Hepatocyte (in vitro differentiated cells): ENCODE data around the gene PROSER1. TPM values are rescaled to one million over a fixed set of nuclear protein-coding genes. Genes with fewer than 3 reads are reported as not detected.

ENCODE experiments used
- DNase-seq: peaks from one replicate; pipeline ENCODE4 v3.0.0-alpha.2; 2016; ENCODE audit warnings: low spot score
- H2AFZ ChIP-seq: fragments of 200-600 bp; sonication (generic); 2 replicates; pipeline ENCODE4 v1.6.0; 2016; ENCODE audit warnings: antibody characterized with exemption, mild to moderate bottlenecking
- H3K27ac ChIP-seq: fragments of 200-600 bp; sonication (generic); 2 replicates; pipeline ENCODE4 v1.5.1; 2016; ENCODE audit warnings: mild to moderate bottlenecking
- H3K27me3 ChIP-seq: fragments of 200-600 bp; sonication (generic); 2 replicates; pipeline ENCODE4 v1.6.1; 2016
- H3K36me3 ChIP-seq: fragments of 200-600 bp; sonication (generic); replicated peaks from 2 replicates; pipeline ENCODE4 v1.5.1; 2016; ENCODE audit warnings: low read depth; ENCODE audit not compliant: insufficient read depth
- H3K4me1 ChIP-seq: fragments of 200-600 bp; sonication (generic); 2 replicates; pipeline ENCODE4 v1.5.1; 2016; ENCODE audit warnings: mild to moderate bottlenecking, moderate library complexity; ENCODE audit not compliant: insufficient read depth
- H3K4me2 ChIP-seq: fragments of 200-600 bp; sonication (generic); 2 replicates; pipeline ENCODE4 v1.6.0; 2016
- H3K4me3 ChIP-seq: fragments of 200-600 bp; sonication (generic); 2 replicates; pipeline ENCODE4 v1.5.1; 2016; ENCODE audit warnings: mild to moderate bottlenecking
- H3K79me2 ChIP-seq: fragments of 200-600 bp; sonication (generic); 2 replicates; pipeline ENCODE4 v1.6.0; 2017; ENCODE audit warnings: mild to moderate bottlenecking
- H3K9me2 ChIP-seq: fragments of 200-600 bp; sonication (generic); replicated peaks from 2 replicates; pipeline ENCODE4 v1.6.0; 2017; ENCODE audit warnings: mild to moderate bottlenecking; ENCODE audit not compliant: insufficient read depth
- H3K9me3 ChIP-seq: fragments of 200-600 bp; sonication (generic); 2 replicates; pipeline ENCODE4 v1.5.1; 2016; ENCODE audit warnings: low read depth, mild to moderate bottlenecking
- H4K20me1 ChIP-seq: fragments of 200-600 bp; sonication (generic); 2 replicates; pipeline ENCODE4 v1.6.0; 2016; ENCODE audit warnings: mild to moderate bottlenecking; ENCODE audit not compliant: insufficient read depth, poor library complexity, severe bottlenecking
- EZH2 ChIP-seq: fragments of 200-600 bp; sonication (generic); IDR thresholded peaks from 2 replicates; pipeline ENCODE4 v1.6.1; 2016; ENCODE audit warnings: antibody characterized with exemption, mild to moderate bottlenecking, borderline replicate concordance
- EZH2phosphoT487 ChIP-seq: fragments of 200-600 bp; sonication (generic); IDR thresholded peaks from one replicate; pipeline ENCODE4 v1.6.1; 2018; ENCODE audit warnings: antibody characterized with exemption, mild to moderate bottlenecking, low read depth, moderate library complexity; ENCODE audit not compliant: unreplicated experiment, severe bottlenecking
- WGBS: methylation state at CpG from one replicate; pipeline ENCODE4 v1.1.6; 2016; ENCODE audit warnings: low lambda C conversion rate; ENCODE audit errors: missing lambda C conversion rate; 5-methylcytosine and 5-hydroxymethylcytosine counted together
- polyA plus RNA-seq: library from polyadenylated mRNA; unstranded; fragments of >200 nt; fragmentation: Nextera tagmentation; extraction: Ambion mirVana; gene quantifications from 2 replicates; pipeline ENCODE4 v1.2.1, GENCODE V29; 2016
- total RNA-seq: library from RNA; depleted of rRNA; stranded (reverse); fragments of >200 nt; gene quantifications from 2 replicates; pipeline ENCODE4 v1.2.3, GENCODE V29; 2014
- TF ChIP-seq, protein P1 (sequence below): fragments of 200-600 bp; sonication (generic); IDR thresholded peaks from 2 replicates; pipeline ENCODE4 v1.5.1; 2016; ENCODE audit warnings: antibody characterized with exemption, mild to moderate bottlenecking; ENCODE audit not compliant: poor library complexity

PROSER1 gene
- total and polyA plus RNA-seq, 2 experiments from 2014 or later: 11.8 to 22.8 TPM

GRCh38 chr13:38967446-38967845, 70.4 kb downstream of the PROSER1 start:
- no peak for DNase-seq
- Histone ChIP-seq H3K4me1 (no peaks in the 10 kb centered on the region), H3K27me3 (no peaks in the 10 kb centered on the region), H3K9me3 (no peaks in the 10 kb centered on the region), H2AFZ (no peak overlapping the region), H4K20me1 (no peaks in the 10 kb centered on the region), H3K4me2 (no peak overlapping the region), H3K79me2 (no peaks in the 10 kb centered on the region), H3K4me3 (no peak overlapping the region), H3K27ac (no peak overlapping the region), H3K36me3 (no peaks in the 10 kb centered on the region), H3K9me2 (no peaks in the 10 kb centered on the region)
- 58% methylated on average over 2 of the region's 2 CpGs for WGBS
- TF ChIP-seq EZH2phosphoT487 (no peak), EZH2 (no peak)
- TF ChIP-seq, protein P1, sequence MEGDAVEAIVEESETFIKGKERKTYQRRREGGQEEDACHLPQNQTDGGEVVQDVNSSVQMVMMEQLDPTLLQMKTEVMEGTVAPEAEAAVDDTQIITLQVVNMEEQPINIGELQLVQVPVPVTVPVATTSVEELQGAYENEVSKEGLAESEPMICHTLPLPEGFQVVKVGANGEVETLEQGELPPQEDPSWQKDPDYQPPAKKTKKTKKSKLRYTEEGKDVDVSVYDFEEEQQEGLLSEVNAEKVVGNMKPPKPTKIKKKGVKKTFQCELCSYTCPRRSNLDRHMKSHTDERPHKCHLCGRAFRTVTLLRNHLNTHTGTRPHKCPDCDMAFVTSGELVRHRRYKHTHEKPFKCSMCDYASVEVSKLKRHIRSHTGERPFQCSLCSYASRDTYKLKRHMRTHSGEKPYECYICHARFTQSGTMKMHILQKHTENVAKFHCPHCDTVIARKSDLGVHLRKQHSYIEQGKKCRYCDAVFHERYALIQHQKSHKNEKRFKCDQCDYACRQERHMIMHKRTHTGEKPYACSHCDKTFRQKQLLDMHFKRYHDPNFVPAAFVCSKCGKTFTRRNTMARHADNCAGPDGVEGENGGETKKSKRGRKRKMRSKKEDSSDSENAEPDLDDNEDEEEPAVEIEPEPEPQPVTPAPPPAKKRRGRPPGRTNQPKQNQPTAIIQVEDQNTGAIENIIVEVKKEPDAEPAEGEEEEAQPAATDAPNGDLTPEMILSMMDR: no peak

GRCh38 chr13:38965281-38965680, 72.6 kb downstream of the PROSER1 start:
- no peak for DNase-seq
- Histone ChIP-seq H3K9me3 (no peaks in the 10 kb centered on the region), H3K27ac (no peak overlapping the region), H3K4me3 (no peak overlapping the region), H3K27me3 (no peaks in the 10 kb centered on the region), H3K4me2 (no peak overlapping the region), H3K4me1 (no peaks in the 10 kb centered on the region), H4K20me1 (no peaks in the 10 kb centered on the region), H3K9me2 (no peaks in the 10 kb centered on the region), H3K36me3 (no peaks in the 10 kb centered on the region), H2AFZ (no peak overlapping the region), H3K79me2 (no peaks in the 10 kb centered on the region)
- TF ChIP-seq, protein P1: no peak
- TF ChIP-seq EZH2: no peak
- no peak for TF ChIP-seq EZH2phosphoT487
- WGBS: 90% methylated on average over 4 of the region's 4 CpGs

- no peaks in the 10 kb centered on the region for H3K4me1 ChIP-seq
- no peak overlapping the region for H3K27ac ChIP-seq
- no peaks in the 10 kb centered on the region for H3K9me2 ChIP-seq
- H3K79me2 ChIP-seq: no peaks in the 10 kb centered on the region
- no peak overlapping the region for H3K4me3 ChIP-seq
- H3K36me3 ChIP-seq: no peaks in the 10 kb centered on the region
- no peaks in the 10 kb centered on the region for H3K27me3 ChIP-seq
- no peak overlapping the region for H2AFZ ChIP-seq
- H3K4me2 ChIP-seq: no peak overlapping the region
- TF ChIP-seq, protein P1: no peak
- no peak for TF ChIP-seq EZH2
- no peak for DNase-seq
- no peaks in the 10 kb centered on the region for H4K20me1 ChIP-seq
- no peaks in the 10 kb centered on the region for H3K9me3 ChIP-seq
These were observed 77.7 kb downstream of the PROSER1 start for GRCh38 chr13:38960175-38960574.

Other genes with a start within 250 kb of the PROSER1 start
- not detected in 2 replicates for gene STOML3, start 47.3 kb downstream of the PROSER1 start, total RNA-seq
- gene STOML3, start 47.3 kb downstream of the PROSER1 start, polyA plus RNA-seq: not detected in 2 replicates
- gene NHLRC3, start 367 bp upstream of the PROSER1 start, total RNA-seq: 34.2 and 47.4 TPM in 2 replicates
- gene NHLRC3, start 367 bp upstream of the PROSER1 start, polyA plus RNA-seq: 18.6 and 19.3 TPM in 2 replicates